ENCODE data around the gene MEP1A.

Gene MEP1A

DNA sequence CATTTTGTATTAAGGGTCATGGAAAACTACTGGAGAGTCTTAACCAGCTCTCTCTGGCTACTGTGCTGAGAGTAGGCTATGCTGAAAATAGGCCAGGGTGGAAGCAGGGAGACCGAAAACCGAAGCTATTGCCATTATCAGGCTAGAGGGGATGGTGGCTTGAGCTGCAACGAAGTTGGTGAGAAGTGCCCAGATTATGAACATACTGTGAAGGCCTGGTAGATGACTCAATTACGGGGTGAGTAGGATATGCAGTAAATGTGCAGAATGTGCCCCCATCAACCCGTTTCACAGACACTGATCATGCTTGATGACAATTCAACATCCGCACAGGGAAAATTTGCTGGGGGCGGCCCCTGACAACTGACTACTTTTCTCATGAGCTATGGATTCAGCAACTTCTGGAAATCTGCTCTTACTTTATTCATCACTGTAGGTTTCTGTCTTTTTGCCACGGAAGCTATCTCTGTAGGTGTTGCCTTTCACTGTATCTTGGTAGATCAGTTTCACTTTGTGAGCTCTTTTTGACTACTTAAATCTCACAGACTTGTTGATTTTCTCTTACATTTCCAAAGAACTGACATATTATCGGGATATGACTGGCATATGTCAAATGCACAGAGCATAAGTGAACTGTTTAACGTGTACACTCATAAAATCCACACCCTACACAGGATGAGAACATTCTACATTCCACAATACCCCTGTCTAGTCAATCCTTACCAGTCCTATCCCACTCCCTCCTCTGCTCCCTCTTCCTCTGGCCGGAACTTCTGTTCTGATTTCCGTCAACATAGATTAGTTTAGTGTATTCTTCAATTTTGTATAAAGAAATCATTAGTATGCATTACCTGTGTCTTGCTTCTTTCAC, 15.5 kb upstream of the MEP1A start:
- TF ChIP-seq, protein P1, sequence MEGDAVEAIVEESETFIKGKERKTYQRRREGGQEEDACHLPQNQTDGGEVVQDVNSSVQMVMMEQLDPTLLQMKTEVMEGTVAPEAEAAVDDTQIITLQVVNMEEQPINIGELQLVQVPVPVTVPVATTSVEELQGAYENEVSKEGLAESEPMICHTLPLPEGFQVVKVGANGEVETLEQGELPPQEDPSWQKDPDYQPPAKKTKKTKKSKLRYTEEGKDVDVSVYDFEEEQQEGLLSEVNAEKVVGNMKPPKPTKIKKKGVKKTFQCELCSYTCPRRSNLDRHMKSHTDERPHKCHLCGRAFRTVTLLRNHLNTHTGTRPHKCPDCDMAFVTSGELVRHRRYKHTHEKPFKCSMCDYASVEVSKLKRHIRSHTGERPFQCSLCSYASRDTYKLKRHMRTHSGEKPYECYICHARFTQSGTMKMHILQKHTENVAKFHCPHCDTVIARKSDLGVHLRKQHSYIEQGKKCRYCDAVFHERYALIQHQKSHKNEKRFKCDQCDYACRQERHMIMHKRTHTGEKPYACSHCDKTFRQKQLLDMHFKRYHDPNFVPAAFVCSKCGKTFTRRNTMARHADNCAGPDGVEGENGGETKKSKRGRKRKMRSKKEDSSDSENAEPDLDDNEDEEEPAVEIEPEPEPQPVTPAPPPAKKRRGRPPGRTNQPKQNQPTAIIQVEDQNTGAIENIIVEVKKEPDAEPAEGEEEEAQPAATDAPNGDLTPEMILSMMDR (IDR thresholded peaks at IDR 0.05; ENCODE audit: borderline replicate concordance, insufficient read depth, low read depth, low read length), result no peak

DNA sequence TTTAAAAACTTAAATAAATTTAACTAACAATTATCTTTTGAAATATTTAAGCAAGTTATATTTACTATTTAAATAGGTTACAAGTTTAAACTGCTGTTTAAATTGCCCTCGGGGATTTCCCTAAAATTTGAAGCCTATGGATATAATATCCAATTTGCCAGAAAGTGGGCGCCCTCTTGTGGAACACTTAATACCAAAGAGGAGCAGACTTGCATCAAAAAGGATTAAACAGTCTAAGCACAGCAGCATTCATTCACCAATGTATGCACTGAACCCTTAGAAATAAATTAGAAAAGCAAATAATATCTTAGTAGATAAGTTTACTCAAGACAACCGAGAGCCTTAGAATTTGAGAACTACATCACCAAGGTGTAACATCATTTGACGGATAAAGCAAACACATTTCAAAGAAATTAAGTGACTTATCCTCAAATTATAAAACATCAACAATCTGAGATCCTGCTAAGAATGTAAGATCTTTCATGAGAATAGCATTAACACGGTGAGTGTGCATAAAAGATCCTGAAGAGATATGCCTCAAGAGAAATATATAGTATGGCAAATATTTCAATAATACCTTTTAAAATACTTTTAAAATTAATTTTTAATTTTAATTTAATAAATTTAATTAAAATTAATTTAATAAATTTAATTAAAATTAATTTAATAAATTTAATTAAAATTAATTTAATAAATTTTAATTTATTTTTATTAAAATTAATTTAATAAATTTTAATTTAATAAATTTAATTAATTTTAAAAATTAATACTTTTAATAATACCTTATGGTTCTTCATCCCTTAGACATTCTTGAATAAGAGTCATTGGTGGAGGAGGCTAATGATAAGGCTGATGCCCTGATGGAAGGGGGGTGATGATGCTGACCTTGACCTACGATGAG, 11.5 kb upstream of the MEP1A start:
- H3K4me3 ChIP-seq (ENCODE audit: low read depth, low read length), result no peak overlapping the region
- TF ChIP-seq, protein P1 (IDR thresholded peaks at IDR 0.05; ENCODE audit: borderline replicate concordance, insufficient read depth, low read depth, low read length), result peak; percentile 19; the same call in 1 of the 2 replicates

More for the DNA sequence above, 15.5 kb upstream of the MEP1A start:
- H3K4me3 ChIP-seq (ENCODE audit: low read depth, low read length), result no peak overlapping the region

DNA sequence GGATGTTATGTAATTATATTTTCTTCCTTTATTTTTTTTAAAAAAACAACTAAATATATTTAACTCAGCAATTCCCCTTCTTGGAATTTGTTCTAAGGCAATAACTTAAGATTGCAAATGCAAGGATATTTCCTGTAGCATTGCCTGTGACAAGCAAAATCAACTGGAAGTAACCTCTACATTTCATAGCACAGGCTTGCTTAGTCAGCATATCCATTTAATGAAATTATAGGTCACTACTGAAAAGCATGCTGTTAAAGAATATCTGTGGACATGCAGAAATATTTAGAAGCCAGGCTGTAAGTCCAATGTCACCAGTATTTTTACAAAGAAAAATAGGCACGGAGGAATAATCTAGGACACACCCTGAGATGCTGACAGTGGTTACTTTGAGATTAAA, 8.7 kb upstream of the MEP1A start:
- TF ChIP-seq, protein P1 (IDR thresholded peaks at IDR 0.05; ENCODE audit: borderline replicate concordance, insufficient read depth, low read depth, low read length), result no peak
- H3K4me3 ChIP-seq (ENCODE audit: low read depth, low read length), result no peak overlapping the region

DNA sequence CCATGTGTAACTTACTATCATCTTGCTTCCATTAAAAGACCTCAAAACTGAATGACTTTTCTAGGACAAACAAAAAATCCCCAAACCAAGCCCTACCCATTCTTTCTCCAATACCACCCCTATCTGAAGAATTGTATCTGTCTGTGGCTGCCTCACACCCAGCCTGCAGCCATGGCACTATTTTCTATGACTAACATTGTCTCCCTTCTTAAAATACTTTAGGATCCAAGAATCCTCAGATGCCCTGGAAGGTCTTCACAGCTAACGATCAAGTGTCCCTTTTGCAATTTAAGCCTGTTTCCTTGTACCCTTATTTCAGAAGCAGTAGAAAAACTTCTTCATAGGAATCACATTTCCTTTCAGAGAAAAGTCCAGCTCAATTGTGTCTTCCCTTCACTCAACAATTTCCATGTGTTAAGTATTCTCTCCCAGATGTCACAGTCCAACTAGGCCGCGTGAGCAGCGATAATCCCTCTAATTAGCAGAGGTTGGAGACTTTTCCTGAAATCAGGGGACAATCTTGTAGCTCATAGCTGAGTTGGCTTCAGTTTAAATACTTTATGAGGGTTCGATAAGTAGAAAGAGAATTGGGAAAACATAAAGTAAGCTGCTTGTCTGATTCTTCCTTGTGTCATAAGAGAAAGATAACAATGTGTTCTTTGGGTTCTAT, 5.2 kb upstream of the MEP1A start:
- TF ChIP-seq, protein P1 (IDR thresholded peaks at IDR 0.05; ENCODE audit: borderline replicate concordance, insufficient read depth, low read depth, low read length), result no peak
- H3K4me3 ChIP-seq (ENCODE audit: low read depth, low read length), result no peak overlapping the region

DNA sequence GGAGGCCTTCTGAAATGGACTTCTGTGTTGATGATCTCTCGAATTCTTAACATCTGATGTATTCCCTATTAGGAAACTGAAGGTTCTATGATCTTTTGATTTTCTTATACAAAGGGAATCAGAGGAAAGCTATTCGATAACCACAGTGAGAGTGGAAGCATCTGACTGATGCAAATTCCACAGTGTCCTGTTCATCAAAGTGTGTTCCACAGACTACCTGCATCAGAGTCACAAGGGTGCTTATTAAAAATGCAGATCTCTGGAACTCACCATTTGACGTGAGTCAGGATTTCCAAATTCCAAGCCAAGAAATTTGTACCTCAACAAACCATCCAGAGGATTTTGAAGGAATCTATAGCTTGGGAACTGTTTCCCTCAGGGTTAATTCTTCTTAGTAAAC, 4.4 kb upstream of the MEP1A start:
- H3K4me3 ChIP-seq (ENCODE audit: low read depth, low read length), result no peak overlapping the region
- TF ChIP-seq, protein P1 (IDR thresholded peaks at IDR 0.05; ENCODE audit: borderline replicate concordance, insufficient read depth, low read depth, low read length), result no peak

DNA sequence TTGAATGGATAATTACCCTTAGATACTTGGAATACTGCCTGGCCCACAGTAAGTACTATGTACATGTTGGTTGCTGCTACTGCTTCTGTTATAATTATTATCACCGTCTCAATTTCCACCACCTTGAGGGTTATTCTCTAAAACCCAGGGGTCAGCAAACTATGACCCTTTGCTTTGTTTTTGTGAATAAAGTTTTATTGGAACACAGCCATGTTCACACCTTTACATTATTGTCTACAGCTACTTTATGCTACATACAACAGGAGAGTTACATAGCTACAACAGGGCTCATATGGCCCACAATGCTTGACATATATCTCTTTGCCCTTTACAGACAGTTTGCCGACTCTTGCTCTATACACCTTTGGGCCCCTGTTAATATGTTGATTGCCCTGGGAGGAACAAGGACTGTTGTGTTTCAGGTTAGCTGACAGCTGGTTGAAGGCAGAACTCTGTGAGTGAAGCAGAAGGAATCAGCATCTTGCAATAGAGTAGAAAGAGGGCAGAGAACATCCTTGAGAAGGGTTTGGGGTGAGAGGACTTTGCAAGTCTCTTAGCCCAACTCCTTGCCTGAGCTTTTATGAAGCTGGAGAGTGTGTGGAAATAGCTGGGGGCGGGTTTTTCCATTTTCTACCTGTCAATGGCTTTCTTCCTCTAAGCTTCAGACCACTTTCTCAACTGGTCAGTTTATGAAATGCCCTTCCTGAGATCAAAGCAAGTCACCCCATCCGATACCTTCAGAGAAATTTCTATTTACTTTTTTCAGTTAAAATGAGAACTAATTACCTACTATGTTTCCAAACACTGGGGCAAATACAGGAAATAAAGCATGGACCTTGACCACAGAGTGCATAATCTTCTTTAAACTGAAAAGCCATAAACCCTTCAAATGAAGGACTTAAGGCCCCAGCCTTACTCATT, 3.5 kb upstream of the MEP1A start:
- H3K4me3 ChIP-seq (ENCODE audit: low read depth, low read length), result no peak overlapping the region
- TF ChIP-seq, protein P1 (IDR thresholded peaks at IDR 0.05; ENCODE audit: borderline replicate concordance, insufficient read depth, low read depth, low read length), result no peak
